Tibial artery (tissue), 4 donors: ENCODE measurements around the gene DVL1.

Source experiments
- DNase-seq, 2 donors: peaks; one replicate each; pipeline ENCODE4 v3.0.0-alpha.2; 2019
- H3K27ac ChIP-seq, 2 donors: fragments of 200-600 bp; sonication (generic) in 1 of 2; 1 replicate in 1 of 2; 2 replicates in 1 of 2; pipeline ENCODE4 v1.5.1; 2018 to 2019; ENCODE audit warnings: mild to moderate bottlenecking in 1 of 2
- H3K27me3 ChIP-seq, 2 donors: fragments of 200-600 bp; sonication (generic) in 1 of 2; one replicate each; pipeline versions ENCODE4 v1.5.1 to v1.6.0; 2016 to 2019
- H3K36me3 ChIP-seq, 3 donors: fragments of 200-600 bp; sonication (generic) in 2 of 3; one replicate each; pipeline ENCODE4 v1.5.1; 2016 to 2019; ENCODE audit warnings: mild to moderate bottlenecking in 2 of 3
- H3K4me1 ChIP-seq, 4 donors: fragments of 200-600 bp; sonication (generic) in 2 of 4; 1 replicate in 3 of 4; 2 replicates in 1 of 4; pipeline ENCODE4 v1.5.1; 2016 to 2019
- H3K4me3 ChIP-seq, 2 donors: fragments of 200-600 bp; sonication (generic) in 1 of 2; 1 replicate in 1 of 2; 2 replicates in 1 of 2; pipeline ENCODE4 v1.5.1; 2018 to 2019; ENCODE audit warnings: mild to moderate bottlenecking in 2 of 2
- H3K9me3 ChIP-seq, 3 donors: fragments of 200-600 bp; sonication (generic) in 1 of 3; one replicate each; pipeline ENCODE4 v1.5.1; 2016 to 2019
- intact Hi-C: fragments of 100-400 bp; cut with DNase I; formaldehyde crosslinking; loops from one replicate; pipeline ENCODE4 v1.15.0; 2023; ENCODE audit warnings: low total_unique reads
- TF ChIP-seq, protein P1 (sequence below), 2 experiments: fragments of 200-600 bp in 1 of 2; fragments of 450-650 bp in 1 of 2; IDR thresholded peaks; one replicate each; pipeline ENCODE4 v1.5.1; 2017 to 2019; ENCODE audit warnings: antibody characterized with exemption in 2 of 2, mild to moderate bottlenecking in 1 of 2, moderate library complexity in 1 of 2

Gene DVL1

DNA sequence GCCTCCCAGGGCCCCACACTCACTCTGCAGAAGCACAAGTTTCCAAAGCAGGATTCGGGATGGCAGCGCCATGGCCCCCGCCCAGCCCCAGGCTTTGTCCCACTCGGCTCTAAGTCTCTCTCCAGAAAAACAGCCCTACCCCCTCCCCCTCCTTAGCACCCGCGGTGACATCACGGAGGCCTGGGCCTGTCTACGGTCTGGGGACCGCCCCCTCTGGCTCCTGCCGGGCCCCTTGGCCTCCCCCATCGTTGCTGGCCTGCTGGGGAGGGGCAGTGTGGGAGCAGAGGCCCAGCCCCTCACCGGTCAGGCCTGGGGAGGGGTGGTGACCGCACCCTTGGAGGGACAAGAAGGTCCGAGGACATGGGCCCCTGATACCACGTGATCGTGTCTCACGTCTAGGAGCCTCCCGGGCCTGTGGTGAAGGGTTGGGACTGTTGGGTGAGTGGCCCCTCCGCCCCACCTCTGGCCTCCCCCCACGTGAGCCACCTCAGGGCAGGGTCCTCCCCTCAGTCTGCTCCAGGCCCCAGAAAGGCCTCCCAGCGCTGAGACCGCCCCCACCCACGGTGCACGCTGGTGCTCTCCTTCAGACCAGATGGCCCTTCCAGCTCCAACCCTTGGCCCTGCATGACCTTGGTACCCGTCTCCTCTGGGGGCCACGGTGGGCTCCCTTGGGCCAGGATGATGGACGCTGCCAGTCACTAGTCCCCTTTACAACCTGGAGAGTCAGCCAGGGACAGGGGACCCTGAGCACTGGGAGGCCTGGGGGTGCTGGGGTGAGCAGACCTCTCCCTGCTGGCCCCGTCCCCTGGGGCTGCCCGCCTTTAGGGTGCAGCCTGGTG lies 9.4 kb upstream of the DVL1 start, which contains the start of gene MXRA8:
Gene MXRA8, minus strand, starts transcription at position 123 of the 839 bp plus-strand sequence. Its CDS starts 51 bp downstream, at position 72.
- TF ChIP-seq, protein P1, sequence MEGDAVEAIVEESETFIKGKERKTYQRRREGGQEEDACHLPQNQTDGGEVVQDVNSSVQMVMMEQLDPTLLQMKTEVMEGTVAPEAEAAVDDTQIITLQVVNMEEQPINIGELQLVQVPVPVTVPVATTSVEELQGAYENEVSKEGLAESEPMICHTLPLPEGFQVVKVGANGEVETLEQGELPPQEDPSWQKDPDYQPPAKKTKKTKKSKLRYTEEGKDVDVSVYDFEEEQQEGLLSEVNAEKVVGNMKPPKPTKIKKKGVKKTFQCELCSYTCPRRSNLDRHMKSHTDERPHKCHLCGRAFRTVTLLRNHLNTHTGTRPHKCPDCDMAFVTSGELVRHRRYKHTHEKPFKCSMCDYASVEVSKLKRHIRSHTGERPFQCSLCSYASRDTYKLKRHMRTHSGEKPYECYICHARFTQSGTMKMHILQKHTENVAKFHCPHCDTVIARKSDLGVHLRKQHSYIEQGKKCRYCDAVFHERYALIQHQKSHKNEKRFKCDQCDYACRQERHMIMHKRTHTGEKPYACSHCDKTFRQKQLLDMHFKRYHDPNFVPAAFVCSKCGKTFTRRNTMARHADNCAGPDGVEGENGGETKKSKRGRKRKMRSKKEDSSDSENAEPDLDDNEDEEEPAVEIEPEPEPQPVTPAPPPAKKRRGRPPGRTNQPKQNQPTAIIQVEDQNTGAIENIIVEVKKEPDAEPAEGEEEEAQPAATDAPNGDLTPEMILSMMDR (IDR thresholded peaks at IDR 0.05), result no peak
- intact Hi-C loops, result no loop called here
- peak; percentile 83 to 92 for DNase-seq
- Histone ChIP-seq H3K4me1 (peaks cover 0 to 87% (median 72%) of the 10 kb centered on the region in 4 donors), H3K27me3 (no peaks in the 10 kb centered on the region), H3K9me3 (no peaks in the 10 kb centered on the region), H3K4me3 (peak within 1 kb of the TSS; percentile 71 to 78), H3K27ac (peak within 1 kb of the TSS; percentile 94 to 97), H3K36me3 (peaks cover 8 to 15% (median 14%) of the 10 kb centered on the region in 3 donors)

DNA sequence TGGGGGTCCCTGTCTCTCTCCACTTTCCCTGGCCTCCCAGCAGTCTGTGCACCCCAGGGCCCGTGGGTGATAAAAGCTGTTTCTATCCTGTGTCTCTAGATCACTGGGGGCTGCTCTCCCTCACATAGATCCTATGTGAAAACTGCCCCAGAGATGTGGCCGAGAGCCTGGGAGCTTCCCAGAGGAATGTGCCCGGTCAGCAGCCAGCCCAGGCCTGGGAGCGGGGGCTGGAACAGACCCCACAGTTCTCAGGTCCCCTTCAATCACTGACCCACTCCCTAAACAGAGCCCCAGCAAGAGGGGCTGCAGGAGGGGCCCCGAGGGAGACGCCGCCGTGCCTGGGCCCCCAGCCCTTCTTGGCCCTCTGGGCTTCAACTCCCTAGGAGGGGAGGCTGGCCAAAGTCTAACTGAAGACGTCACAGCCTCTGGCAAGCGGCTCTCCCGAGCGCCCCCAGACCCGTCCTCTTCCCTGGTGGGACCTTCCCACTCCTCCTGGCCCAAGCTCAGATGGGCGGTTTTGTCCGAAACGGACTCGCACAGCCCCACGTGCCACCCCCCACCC lies 8.7 kb upstream of the DVL1 start:
- DNase-seq, result no peak
- H3K4me3 ChIP-seq, result peak overlapping the region; percentile 71 to 78
- H3K36me3 ChIP-seq, result peaks cover 9 to 22% (median 21%) of the 10 kb centered on the region in 3 donors
- peaks cover 0 to 92% (median 76%) of the 10 kb centered on the region in 4 donors for H3K4me1 ChIP-seq
- no peaks in the 10 kb centered on the region for H3K9me3 ChIP-seq
- H3K27ac ChIP-seq, result peak overlapping the region; percentile 94 to 97
- intact Hi-C loops, result no loop called here
- H3K27me3 ChIP-seq, result no peaks in the 10 kb centered on the region
- TF ChIP-seq, protein P1 (IDR thresholded peaks at IDR 0.05), result no peak

DNA sequence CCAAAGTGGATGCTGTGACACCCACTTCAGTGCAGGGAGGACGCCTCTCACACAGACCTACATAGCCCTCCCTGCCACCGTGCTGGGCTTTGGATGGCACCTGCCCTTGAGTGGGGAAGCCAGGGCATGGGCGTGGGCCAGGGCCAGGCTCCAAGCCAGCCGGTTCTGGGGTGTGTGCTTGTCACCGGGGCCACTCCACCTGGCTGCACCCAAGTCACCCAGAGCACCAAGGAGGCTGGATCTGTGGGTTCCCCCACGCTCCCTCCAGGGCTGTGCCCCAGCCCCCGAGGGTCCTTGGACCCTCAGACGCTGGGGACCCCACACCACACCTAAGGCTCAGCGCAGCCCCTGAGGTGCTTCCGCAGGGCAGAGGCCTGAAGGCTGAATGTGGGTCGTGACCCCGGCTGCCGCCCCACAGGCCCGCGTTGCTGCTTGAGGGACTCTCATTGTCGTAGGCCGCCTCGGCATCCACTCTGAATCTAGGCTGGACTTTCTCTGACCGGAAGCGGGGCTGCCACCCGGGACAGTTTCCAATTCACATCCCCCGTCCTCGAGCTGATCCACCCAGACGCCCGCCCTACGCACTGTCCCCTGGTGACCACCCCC lies 7.7 kb upstream of the DVL1 start:
- Histone ChIP-seq H3K27ac (peak overlapping the region; percentile 94 to 97), H3K4me1 (peaks cover 0 to 96% (median 81%) of the 10 kb centered on the region in 4 donors), H3K27me3 (no peaks in the 10 kb centered on the region), H3K4me3 (peak overlapping the region; percentile 71 to 78), H3K36me3 (peaks cover 9 to 27% (median 24%) of the 10 kb centered on the region in 3 donors), H3K9me3 (no peaks in the 10 kb centered on the region)
- DNase-seq, result no peak
- TF ChIP-seq, protein P1 (IDR thresholded peaks at IDR 0.05), result no peak
- intact Hi-C loops, result no loop called here

DNA sequence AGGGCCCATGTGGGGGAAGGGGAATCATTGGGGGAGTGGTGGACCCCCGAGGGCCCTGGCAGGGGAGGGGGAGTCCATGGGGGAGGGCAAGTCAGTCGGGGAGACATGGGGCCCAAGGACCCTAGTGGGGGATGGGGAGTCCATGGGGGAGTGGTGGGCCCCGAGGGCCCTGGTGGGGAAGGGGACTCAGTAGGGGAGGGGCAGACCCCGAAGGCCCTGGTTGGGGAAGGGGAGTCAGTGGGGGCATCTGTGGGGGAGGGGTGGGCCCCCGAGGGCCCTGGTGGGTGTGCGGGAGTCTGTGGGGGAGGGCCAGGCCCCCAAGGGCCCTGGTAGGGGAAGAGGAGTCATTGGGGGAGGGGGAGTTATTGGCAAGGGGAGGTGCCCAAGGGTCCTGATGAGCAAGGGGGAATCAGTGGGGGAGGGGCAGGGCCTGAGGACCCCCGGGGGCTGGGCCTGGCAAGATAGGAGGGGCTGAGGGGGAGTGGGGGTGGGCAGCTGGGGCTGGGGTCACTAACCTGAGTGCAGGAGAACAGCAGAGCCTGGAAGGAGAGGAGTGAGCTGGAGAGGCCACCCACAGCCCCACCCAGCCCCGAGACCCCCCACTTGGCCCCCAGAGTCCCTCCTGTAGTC lies 7.1 kb upstream of the DVL1 start:
- Histone ChIP-seq H3K4me1 (peaks cover 0 to 99% (median 84%) of the 10 kb centered on the region in 4 donors), H3K27ac (peak overlapping the region; percentile 94 to 97), H3K9me3 (no peaks in the 10 kb centered on the region), H3K27me3 (no peaks in the 10 kb centered on the region), H3K36me3 (peaks cover 9 to 27% (median 24%) of the 10 kb centered on the region in 3 donors), H3K4me3 (peak overlapping the region; percentile 71 to 78)
- intact Hi-C loops, result no loop called here
- TF ChIP-seq, protein P1 (IDR thresholded peaks at IDR 0.05), result no peak
- DNase-seq, result no peak

DNA sequence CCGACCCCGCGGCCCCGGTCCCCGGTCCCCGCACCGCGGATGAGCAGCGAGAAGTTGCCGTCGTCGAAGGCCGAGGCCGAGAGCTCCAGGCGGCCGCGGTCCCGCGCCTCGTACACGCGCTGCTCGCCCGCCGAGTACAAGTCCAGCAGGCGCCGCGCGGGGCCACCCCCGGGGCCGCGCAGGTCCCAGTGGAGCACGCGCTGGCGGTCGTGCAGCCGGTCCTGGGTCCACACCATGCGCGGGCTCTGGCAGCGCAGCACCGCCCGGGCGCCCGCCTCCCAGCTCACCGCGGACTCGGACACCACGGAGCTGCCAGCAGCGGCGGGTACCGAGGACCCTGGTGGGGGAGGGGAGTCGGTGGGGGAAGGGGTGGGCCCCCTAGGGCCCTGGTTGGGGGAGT lies 6.2 kb upstream of the DVL1 start:
- TF ChIP-seq, protein P1 (IDR thresholded peaks at IDR 0.05), result no peak
- no peaks in the 10 kb centered on the region for H3K9me3 ChIP-seq
- no peaks in the 10 kb centered on the region for H3K27me3 ChIP-seq
- peak in 1 of 2 donors; percentile 84 for DNase-seq
- peaks cover 9 to 27% (median 24%) of the 10 kb centered on the region in 3 donors for H3K36me3 ChIP-seq
- H3K27ac ChIP-seq, result peak overlapping the region; percentile 94 to 97
- peak overlapping the region; percentile 71 to 78 for H3K4me3 ChIP-seq
- intact Hi-C loops, result no loop called here
- peaks cover 0 to 91% (median 77%) of the 10 kb centered on the region in 4 donors for H3K4me1 ChIP-seq
